Hematopoietic multipotent progenitor cell (in vitro differentiated cells): Measurements from ENCODE around the gene PHC2. TPM values are rescaled to one million over a fixed set of nuclear protein-coding genes. Genes with fewer than 3 reads are reported as not detected.

Experiments used
- DNase-seq, 3 donors: peaks; one replicate each; pipeline ENCODE4 v3.0.0-alpha.2; 2011 to 2015; ENCODE audit warnings: low read depth in 2 of 3, low spot score in 2 of 3
- total RNA-seq: library from RNA; depleted of rRNA; stranded (reverse); fragments of >200 nt; gene quantifications from one replicate; pipeline ENCODE4 v1.2.3, GENCODE V29; 2012

The PHC2 gene
- total RNA-seq, 1 donor: 60.1 TPM

DNA sequence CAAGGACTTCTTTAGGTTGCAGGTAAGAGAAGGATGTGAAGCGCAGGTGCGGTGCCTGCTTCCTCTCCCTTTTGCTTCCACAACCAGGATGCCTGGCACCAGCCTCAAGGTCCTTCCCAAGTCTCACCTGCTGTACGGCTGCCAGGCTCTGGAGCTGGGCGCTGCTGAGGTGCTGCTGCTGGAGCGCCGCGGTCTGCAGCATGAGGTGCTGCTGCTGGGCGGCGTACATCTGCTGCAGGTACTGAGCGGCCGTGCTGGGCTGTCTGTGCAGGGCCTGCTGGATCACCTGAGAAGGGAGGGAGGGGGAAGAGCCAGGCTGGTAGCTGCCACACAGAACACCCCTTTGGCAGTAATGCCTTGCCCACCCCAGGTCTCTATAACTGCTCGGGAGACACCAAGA, 58.7 kb downstream of the PHC2 start:
- DNase-seq: no peak

- no peak for DNase-seq
Observed at GRCh38 chr1:33371334-33371733, 59.6 kb downstream of the PHC2 start.

DNA sequence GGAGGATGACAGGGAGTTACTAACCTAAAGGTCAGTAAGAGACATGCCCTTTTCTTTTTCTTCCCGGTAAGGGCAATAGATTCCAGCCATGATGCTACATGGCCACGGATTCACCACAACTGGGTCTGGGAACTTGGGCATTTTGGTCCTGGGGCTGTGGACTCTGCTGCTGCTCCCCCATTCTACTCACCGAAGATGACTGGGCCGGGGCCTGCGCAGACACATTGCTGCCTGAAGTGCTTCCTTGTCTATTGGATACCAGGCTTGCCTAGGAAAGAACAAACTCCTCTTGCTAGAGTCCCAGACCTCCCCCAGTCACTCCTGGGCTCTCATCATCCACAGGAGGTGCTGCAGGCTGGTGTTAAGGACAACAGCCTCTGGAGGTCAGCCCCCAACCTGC, 60.1 kb downstream of the PHC2 start:
- DNase-seq: no peak

DNA sequence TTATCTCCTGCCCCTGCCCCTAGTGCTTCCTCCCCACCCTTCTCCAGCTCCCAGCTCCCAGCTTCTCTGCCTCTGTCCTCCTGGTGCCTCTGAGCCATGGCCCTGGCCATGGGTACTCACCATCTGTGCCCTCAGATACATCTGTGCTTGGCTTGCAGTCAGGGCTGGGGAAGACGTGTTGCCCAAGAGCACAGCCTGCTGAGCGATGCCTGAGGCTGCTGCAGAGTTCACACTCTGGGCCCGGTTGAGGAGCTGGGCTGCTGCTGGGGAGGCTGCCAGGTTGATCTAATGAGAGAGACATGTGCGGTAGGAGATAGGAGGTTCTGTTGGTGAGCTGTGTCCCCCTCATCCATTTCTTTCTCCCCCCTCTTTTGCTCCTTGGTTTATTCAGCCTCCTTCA, 60.6 kb downstream of the PHC2 start:
- no peak for DNase-seq

DNA sequence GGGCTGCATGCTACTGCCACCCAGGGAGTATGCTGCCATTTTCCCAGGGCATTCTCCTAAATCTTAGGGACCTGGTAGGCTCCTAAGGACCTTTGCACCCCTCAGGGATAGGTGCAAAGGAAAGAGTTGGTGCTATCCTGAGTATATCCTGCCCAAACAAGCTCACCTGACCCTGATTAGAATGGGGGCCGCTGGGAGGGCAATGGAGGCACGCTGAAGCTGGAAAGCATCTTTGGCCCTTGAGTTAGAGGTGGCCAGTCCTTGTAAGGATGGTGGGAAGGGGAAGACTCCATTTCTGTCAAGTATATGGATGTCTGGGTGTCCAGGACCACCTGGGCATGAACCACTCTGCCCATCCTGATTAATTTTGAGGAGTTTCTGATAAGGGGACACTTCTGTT, 61.1 kb downstream of the PHC2 start:
- DNase-seq: no peak

GRCh38 chr1:33369081-33369480, 61.8 kb downstream of the PHC2 start:
- no peak for DNase-seq

GRCh38 chr1:33368431-33368830, 62.5 kb downstream of the PHC2 start:
- no peak for DNase-seq

DNA sequence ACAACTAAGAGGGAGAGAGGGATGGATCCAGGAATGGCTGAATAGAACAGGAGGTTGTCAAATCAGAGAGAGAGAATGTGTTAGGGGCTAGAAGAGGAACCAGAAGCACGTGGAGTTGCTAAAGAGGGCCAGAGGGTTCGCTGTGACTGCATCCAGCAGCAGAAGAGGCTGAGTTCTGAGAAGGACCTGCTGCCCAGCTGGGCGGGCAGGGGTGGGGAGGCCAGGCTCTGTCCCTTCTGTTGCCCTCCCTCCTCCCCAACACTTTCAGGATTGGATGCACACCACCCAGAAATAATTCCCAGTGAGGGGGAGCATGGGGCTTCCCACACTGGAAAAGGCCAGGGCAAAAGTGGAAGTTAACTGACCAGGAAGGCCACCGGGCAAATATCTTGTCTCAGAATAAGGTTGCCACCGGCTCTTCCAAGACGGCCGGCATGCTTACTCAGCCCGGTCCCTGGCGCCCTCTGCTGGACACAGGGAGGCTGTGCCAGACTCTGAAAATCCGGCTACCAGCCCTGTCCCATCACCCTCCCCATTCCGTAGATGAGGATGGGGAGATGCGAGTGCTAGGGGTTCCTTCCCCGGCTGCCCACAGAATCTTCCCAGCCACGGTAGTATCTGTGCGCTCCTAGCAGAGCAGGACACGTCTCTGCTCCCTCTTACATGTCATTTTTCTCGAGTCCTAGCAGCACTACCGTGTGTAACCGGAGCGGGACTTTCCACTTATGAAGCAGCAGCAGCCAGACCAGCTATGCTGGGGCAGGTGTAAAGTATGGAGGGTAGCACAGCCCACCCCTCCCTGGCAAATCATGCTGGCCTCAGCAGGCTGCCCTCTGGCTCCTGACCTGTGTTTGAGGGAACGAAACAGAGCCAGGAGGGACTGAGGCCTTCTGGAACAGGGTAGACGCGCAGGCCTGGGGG, 63.1 kb downstream of the PHC2 start:
- peak; percentile 71 to 86 (median 77) for DNase-seq

DNA sequence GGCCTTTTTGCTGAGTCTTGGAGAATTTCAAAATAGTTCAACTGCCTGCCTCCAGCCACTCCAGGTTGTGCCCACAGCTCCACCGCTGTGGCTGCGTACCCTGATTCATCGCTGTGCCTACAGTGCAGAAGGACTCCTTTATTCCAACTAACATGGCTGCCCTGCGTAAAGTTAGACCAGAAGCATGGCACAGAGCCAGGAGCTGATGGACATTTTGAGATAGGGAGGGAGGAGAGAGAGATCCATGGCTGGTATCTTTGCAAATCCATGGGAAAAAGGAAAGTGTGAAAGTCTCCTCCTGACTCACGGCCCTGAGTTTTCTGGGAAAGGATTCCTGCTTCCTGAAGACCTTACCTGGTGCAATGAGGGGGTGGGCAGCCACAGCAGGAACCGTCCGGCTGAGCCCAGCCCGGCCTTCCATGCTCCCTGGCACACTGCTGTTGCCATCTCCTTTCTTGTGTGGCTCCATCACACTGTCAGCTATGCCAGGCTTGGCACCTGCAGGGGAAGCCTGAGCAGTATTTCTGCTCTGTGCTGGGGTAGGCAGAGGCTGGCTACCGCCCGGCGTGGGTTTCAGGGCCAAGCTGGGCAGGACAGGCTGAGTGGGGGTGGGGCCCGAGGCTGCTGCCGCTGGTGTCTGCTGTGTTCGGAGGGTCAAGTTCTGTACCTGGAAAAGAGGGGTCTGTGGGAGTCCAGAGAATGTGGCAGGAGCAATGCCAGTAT, 64.0 kb downstream of the PHC2 start:
- no peak for DNase-seq

DNA sequence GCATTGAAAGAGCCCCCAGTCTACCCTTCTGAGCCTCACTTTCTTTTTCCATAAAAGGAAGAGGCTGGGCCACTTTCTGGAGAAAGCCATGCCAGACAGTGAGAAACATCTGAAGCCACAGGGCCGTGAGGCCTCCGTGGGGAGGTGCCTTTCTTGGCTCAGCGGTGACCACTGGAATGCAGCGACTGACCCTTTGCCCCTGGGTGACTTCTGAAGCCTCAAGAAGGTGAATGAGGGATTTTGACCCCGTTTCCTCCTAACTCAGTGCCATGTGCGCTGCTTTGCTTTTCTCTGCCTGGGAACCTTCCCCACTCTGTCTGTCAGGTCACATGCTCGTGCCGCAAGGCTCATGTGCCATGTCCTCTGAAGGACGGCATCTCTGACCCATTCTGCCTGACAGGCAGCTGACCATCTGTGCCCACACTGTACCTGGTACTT, 65.3 kb downstream of the PHC2 start:
- no peak for DNase-seq

- no peak for DNase-seq
Observed at GRCh38 chr1:33364565-33364918, 66.4 kb downstream of the PHC2 start.

DNA sequence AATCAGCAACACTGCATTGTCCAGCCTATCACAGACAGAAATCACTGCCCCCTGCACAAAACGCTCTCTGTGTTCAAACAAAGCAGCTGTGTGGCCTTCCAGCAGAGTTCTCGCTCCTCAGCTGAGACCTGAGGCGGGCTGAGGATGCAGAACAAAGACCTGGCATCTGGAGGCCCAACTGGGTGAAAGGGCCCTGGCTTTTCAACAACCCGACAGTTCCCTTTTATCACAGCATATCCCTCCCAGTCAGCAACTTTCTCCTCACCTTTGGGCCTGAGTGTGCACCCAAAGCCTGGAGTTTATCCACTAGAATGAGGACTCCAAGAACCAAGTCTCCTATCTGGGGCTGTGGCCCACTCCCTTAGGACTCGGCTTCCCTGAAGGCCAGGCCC, 67.4 kb downstream of the PHC2 start:
- no peak for DNase-seq

DNA sequence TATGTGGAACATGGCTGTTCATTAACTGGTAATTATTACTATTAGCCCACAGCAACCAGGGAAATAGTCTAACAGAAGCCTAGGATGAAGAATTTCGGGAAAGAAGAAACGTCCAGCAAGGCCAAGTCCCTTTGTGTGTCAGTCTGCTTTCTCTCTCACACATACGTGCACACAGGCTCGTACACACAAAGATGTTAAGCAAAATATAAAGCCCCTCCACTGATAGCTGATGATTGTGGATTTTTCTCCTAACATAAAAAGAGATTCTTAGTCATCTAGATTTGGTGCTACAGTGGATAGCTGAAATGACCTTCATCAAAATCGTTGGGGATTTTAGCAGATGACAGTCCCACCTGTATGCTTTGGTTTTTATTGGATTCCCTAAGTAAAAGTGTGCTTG, 67.9 kb downstream of the PHC2 start:
- no peak for DNase-seq

DNA sequence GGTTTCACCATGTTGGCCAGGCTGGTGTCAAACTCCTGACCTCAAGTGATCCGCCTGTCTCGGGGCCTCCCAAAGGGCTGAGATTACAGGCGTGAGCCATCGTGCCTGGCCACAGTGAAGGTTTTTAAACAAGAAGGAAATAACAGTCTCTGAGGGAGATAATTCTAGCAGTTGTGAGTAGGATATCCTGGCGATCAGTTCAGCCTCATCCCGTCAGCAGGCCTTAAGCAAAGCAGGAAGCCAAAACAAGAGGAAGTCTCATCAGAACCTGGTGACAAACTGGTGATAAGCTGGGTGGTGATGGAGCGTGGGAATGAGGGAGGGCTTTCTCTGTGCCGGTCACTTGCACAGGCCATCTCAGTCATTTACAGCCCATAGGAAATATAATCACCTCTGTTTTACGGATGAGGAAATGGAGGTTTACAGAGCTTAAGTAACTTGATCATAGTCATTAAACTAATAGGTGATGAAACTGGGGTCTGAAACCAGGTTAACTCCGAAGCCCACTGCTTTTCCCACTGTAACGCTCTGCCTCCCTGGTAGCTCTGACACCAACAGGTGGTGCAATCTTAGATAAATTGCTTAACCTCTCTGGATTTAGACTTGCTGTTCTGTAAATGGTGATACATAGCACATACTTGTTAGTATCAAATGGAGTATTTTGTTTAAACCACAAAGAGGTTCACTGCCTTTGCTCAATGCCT, 69.2 kb downstream of the PHC2 start:
- peak in 2 of 3 donors; percentile 47 to 58 for DNase-seq

DNA sequence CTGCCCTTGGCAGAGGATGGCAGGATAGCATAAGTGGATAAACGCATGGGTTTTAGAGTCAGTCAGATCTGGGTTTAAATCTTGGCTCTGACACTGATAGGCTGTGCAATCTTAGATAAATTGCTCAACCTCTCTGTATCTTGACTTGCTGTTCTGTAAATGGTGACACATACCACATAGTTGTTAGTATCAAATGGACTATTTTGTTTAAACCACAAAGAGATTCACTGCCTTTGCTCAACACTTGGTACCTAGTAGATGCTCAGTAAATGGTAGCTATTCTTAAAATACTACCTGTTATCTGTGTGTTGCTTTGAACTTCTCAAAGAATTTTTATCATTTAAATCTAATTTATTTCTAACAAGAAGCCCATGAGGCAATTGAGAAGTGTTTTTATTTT, 70.5 kb downstream of the PHC2 start:
- no peak for DNase-seq

- no peak for DNase-seq
Observed at GRCh38 chr1:33359931-33360330, 71.0 kb downstream of the PHC2 start.

DNA sequence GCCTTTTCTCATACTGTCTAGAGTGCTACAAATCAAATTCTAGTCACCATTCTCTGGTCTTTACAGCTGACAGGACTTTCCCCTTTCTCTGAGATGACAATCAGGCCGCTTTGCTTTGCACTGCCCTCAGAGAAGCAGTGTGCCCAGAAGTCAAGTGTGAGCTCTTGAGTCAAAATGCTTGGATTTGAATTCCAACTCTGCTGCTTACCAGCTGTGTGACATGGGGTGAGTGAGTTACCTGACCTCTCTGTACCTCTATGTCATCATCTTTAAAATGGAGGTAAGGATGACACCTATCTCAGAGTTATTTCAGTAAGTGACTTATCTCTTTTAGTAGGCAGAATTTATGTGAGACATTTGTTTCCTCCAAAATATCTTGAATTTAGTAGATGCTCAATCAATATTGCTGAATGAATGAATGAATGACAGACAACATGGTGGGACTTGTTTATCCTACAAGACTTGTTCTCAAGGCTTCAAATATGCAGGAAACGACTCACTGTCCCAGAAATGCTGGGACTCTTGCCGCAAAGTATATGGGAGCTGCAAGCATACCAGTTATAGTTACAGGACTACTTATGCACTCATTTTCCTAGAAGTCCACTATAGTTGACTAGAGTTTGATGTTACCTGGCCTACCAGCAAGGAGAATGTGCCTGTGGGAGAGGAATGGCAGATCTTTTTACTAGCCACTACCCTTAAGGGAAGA, 71.9 kb downstream of the PHC2 start:
- no peak for DNase-seq

GRCh38 chr1:33358114-33358794, 72.6 kb downstream of the PHC2 start:
- DNase-seq: no peak

DNA sequence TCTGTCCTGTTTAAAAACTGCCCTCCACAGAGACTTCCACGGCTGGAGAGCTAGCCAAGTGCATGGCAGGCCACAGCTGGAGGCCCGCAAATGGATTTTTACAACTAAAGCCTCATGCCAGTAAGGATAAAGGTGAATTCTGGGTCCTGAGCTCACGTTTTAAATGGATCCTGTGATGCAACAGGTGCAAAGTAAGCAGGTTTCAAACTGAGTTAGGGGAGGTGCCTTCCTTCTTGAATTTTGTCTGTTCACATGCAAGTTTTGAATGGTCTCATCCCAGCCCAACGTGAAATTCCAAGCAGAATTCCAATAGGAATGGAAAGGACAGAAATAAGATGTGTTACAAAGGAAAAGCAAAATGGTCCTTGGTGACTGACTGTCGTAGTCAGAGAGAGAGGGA, 73.8 kb downstream of the PHC2 start:
- no peak for DNase-seq

DNA sequence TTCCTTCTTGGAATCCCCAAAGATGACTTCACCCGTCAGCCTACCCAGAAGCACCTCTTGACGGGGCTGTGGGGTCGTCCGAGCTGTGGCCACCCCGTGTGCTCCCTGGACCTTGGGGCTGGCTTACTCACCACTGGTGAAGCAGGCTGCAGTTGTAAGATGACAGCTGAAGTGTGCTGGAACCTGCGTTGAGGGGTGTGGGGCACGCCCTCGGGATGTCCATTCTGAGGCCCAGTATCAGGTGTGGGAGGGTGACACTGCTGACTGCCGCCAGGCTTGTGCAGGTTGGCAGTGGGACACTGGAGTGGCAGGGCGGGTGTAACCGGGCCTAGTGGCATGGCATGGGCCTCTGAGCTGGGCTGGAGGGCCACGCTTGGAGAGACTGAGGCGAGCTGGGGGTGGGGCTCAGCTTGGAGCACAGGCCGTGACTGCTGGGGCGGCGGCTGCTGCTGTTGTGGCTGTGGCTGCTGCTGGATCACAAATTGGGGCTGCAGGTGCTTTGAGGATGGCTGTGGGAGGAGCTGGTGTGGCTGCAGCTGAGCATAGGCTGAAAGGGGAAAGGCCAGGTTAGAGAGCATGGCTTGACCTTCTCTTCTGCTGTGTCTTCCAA, 76.1 kb downstream of the PHC2 start:
- DNase-seq: no peak
